WTC11 (cell line): Measurements from ENCODE around the gene ELOA. TPM values are rescaled to one million over a fixed set of nuclear protein-coding genes. Genes with fewer than 3 reads are reported as not detected.

Experiments
- AFF4 ChIP-seq: sonication (generic); formaldehyde crosslinking; IDR thresholded peaks from 2 replicates; pipeline ENCODE4 v1.8.1; 2023; ENCODE audit warnings: mild to moderate bottlenecking, missing genetic modification reagents, borderline replicate concordance
- ARID4B ChIP-seq: sonication (generic); formaldehyde crosslinking; IDR thresholded peaks from 2 replicates; pipeline ENCODE4 v1.8.0; 2023; ENCODE audit warnings: missing genetic modification reagents, mild to moderate bottlenecking, borderline replicate concordance
- CBFB ChIP-seq: sonication (generic); formaldehyde crosslinking; IDR thresholded peaks from 2 replicates; pipeline ENCODE4 v1.8.1; 2022; ENCODE audit warnings: mild to moderate bottlenecking, low read depth, missing genetic modification reagents
- CDX4 ChIP-seq: fragments of 250-450 bp; sonication (Bioruptor Pico); IDR thresholded peaks from 2 replicates; pipeline ENCODE4 v1.9.0; 2021; ENCODE audit warnings: moderate library complexity, mild to moderate bottlenecking, inconsistent platforms, borderline replicate concordance
- ELF4 ChIP-seq: sonication (generic); formaldehyde crosslinking; IDR thresholded peaks from 2 replicates; pipeline ENCODE4 v1.8.1; 2022; ENCODE audit warnings: low read depth, mild to moderate bottlenecking, moderate library complexity, missing genetic modification reagents
- ERG ChIP-seq: fragments of 250-450 bp; sonication (Bioruptor Pico); IDR thresholded peaks from 2 replicates; pipeline ENCODE4 v1.8.0; 2021; ENCODE audit warnings: mild to moderate bottlenecking
- GRHL2 ChIP-seq: fragments of 250-450 bp; sonication (Bioruptor Pico); IDR thresholded peaks from 2 replicates; pipeline ENCODE4 v1.8.0; 2022; ENCODE audit warnings: mild to moderate bottlenecking, moderate library complexity; ENCODE audit not compliant: insufficient replicate concordance, severe bottlenecking
- MAX ChIP-seq: sonication (generic); formaldehyde crosslinking; IDR thresholded peaks from 2 replicates; pipeline ENCODE4 v1.8.0; 2022; ENCODE audit warnings: mild to moderate bottlenecking, missing genetic modification reagents
- NR1H2 ChIP-seq: sonication (generic); formaldehyde crosslinking; IDR thresholded peaks from 2 replicates; pipeline ENCODE4 v1.9.0; 2021; ENCODE audit warnings: mild to moderate bottlenecking, moderate library complexity, missing genetic modification reagents
- RELA ChIP-seq: sonication (generic); formaldehyde crosslinking; IDR thresholded peaks from 2 replicates; pipeline ENCODE4 v1.8.1; 2022; ENCODE audit warnings: missing genetic modification reagents, mild to moderate bottlenecking, borderline replicate concordance
- RORB ChIP-seq: fragments of 250-450 bp; sonication (Bioruptor Pico); IDR thresholded peaks from 2 replicates; pipeline ENCODE4 v1.9.0; 2021; ENCODE audit warnings: mild to moderate bottlenecking
- SOX15 ChIP-seq: fragments of 250-450 bp; sonication (Bioruptor Pico); IDR thresholded peaks from 2 replicates; pipeline ENCODE4 v1.9.0; 2021; ENCODE audit warnings: mild to moderate bottlenecking
- TCF7 ChIP-seq: sonication (generic); formaldehyde crosslinking; IDR thresholded peaks from 2 replicates; pipeline ENCODE4 v1.8.0; 2022; ENCODE audit warnings: mild to moderate bottlenecking, low read depth, missing genetic modification reagents, moderate library complexity
- TEAD4 ChIP-seq: sonication (generic); formaldehyde crosslinking; IDR thresholded peaks from 2 replicates; pipeline ENCODE4 v1.8.0; 2022; ENCODE audit warnings: mild to moderate bottlenecking, missing genetic modification reagents
- ZBTB21 ChIP-seq: sonication (generic); formaldehyde crosslinking; IDR thresholded peaks from 2 replicates; pipeline ENCODE4 v1.8.1; 2023; ENCODE audit warnings: mild to moderate bottlenecking, missing genetic modification reagents, borderline replicate concordance
- total RNA-seq: library from RNA; stranded (reverse); gene quantifications from 3 replicates; pipeline ENCODE4 v1.2.3, GENCODE V29; 2021
- TF ChIP-seq, protein P1 (sequence below): fragments of 250-450 bp; sonication (Bioruptor Pico); IDR thresholded peaks from 2 replicates; pipeline ENCODE4 v1.9.0; 2021; ENCODE audit warnings: mild to moderate bottlenecking
- TF ChIP-seq, protein P2 (sequence below): sonication (generic); formaldehyde crosslinking; IDR thresholded peaks from 2 replicates; pipeline ENCODE4 v1.8.1; 2022; ENCODE audit warnings: low read depth, missing genetic modification reagents, borderline replicate concordance
- TF ChIP-seq, protein P3 (sequence below): sonication (generic); formaldehyde crosslinking; conservative IDR thresholded peaks from 2 replicates; pipeline ENCODE4 v1.8.1; 2023; ENCODE audit warnings: mild to moderate bottlenecking, low read depth, missing genetic modification reagents, moderate library complexity

ELOA gene
- total RNA-seq, 1 experiment from 2014 or later = 45.1 TPM

- TF ChIP-seq ARID4B (CRISPR knock-in tag) (no peak), ELF4 (CRISPR knock-in tag) (no peak), AFF4 (CRISPR knock-in tag) (no peak), NR1H2 (CRISPR knock-in tag) (no peak), TEAD4 (CRISPR knock-in tag) (no peak), CBFB (no peak), CDX4 (CRISPR knock-in tag) (no peak), ZBTB21 (CRISPR knock-in tag) (no peak), RELA (CRISPR knock-in tag) (peak; percentile 45; the same call in 1 of the 2 replicates), SOX15 (CRISPR knock-in tag) (no peak), TCF7 (no peak), GRHL2 (CRISPR knock-in tag) (no peak), RORB (CRISPR knock-in tag) (no peak), ERG (no peak), MAX (CRISPR knock-in tag) (peak; percentile 41; the same call in 1 of the 2 replicates)
- TF ChIP-seq, protein P1, sequence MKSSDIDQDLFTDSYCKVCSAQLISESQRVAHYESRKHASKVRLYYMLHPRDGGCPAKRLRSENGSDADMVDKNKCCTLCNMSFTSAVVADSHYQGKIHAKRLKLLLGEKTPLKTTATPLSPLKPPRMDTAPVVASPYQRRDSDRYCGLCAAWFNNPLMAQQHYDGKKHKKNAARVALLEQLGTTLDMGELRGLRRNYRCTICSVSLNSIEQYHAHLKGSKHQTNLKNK = no peak
- TF ChIP-seq, protein P2, sequence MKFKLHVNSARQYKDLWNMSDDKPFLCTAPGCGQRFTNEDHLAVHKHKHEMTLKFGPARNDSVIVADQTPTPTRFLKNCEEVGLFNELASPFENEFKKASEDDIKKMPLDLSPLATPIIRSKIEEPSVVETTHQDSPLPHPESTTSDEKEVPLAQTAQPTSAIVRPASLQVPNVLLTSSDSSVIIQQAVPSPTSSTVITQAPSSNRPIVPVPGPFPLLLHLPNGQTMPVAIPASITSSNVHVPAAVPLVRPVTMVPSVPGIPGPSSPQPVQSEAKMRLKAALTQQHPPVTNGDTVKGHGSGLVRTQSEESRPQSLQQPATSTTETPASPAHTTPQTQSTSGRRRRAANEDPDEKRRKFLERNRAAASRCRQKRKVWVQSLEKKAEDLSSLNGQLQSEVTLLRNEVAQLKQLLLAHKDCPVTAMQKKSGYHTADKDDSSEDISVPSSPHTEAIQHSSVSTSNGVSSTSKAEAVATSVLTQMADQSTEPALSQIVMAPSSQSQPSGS (CRISPR knock-in tag) = no peak
- TF ChIP-seq, protein P3, sequence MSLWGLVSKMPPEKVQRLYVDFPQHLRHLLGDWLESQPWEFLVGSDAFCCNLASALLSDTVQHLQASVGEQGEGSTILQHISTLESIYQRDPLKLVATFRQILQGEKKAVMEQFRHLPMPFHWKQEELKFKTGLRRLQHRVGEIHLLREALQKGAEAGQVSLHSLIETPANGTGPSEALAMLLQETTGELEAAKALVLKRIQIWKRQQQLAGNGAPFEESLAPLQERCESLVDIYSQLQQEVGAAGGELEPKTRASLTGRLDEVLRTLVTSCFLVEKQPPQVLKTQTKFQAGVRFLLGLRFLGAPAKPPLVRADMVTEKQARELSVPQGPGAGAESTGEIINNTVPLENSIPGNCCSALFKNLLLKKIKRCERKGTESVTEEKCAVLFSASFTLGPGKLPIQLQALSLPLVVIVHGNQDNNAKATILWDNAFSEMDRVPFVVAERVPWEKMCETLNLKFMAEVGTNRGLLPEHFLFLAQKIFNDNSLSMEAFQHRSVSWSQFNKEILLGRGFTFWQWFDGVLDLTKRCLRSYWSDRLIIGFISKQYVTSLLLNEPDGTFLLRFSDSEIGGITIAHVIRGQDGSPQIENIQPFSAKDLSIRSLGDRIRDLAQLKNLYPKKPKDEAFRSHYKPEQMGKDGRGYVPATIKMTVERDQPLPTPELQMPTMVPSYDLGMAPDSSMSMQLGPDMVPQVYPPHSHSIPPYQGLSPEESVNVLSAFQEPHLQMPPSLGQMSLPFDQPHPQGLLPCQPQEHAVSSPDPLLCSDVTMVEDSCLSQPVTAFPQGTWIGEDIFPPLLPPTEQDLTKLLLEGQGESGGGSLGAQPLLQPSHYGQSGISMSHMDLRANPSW (CRISPR knock-in tag) = no peak
Observed at GRCh38 chr1:23800400-23801337, 57.4 kb downstream of the ELOA start, which contains the start of gene GALE (continued).
